Activated T-helper 17 cell treated with anti-CD3 and anti-CD28 coated beads, Interleukin-2, amount 50 U/mL, for 72 hours (primary cell): ENCODE data around the gene NAA11. TPM values are rescaled to one million over a fixed set of nuclear protein-coding genes. Genes with fewer than 3 reads are reported as not detected.

Source experiments
- ATAC-seq: fragments of 150-1000 bp; cut with Tn5 transposase; replicated peaks from 2 replicates; pipeline ENCODE4 v1.10.0; 2021; ENCODE audit warnings: mild to moderate bottlenecking, moderate library complexity
- H3K27ac Mint-ChIP-seq: one replicate; pipeline ENCODE4 v1.8.0; 2022; ENCODE audit warnings: mixed read lengths
- H3K27me3 Mint-ChIP-seq: one replicate; pipeline ENCODE4 v1.8.0; 2022; ENCODE audit warnings: mixed read lengths
- H3K36me3 Mint-ChIP-seq: one replicate; pipeline ENCODE4 v1.8.0; 2022; ENCODE audit warnings: low read depth, mild to moderate bottlenecking, mixed read lengths
- H3K4me1 Mint-ChIP-seq: one replicate; pipeline ENCODE4 v1.8.0; 2022; ENCODE audit warnings: mixed read lengths
- H3K4me3 Mint-ChIP-seq: one replicate; pipeline ENCODE4 v1.8.0; 2022; ENCODE audit warnings: mild to moderate bottlenecking, mixed read lengths
- H3K9me3 Mint-ChIP-seq: one replicate; pipeline ENCODE4 v1.8.0; 2022; ENCODE audit warnings: mixed read lengths
- total RNA-seq, 2 donors: library from RNA; stranded (reverse); gene quantifications; one replicate each; pipeline ENCODE4 v1.2.3, GENCODE V29; 2022

NAA11 gene
- total RNA-seq, 2 donors from 2014 or later, result not detected

DNA sequence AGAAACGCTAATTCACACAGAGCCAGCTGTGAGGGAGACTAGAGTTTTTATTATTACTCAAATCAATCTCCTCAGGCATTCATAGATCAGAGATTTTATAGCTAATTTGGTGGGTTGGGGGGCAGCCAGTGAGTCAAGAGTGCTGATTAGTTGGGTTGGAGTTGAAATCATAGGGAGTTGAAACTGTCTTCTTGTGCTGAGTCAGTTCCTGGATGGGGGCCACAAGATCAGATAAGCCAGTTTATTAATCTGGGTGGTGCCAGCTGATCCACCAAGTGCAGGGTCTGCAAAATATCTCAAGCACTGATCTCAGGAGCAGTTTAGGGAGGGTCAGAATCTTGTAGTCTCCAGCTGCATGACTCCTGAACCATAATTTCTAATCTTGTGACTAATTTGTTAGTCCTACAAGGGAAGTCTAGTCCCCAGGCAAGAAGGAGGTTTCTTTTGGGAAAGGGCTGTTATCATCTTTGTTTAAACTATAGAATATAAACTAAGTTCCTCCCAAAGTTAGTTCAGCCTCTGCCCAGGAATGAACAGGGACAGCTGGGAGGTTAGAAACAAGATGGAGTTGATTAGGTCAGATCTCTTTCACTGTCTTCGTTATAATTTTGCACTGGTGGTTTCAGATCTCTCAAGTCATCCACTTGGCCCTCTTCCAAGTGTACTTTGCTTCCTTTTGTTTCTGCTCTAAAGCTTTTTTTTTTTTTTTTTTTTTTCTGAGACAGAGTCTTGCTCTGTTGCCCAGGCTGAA, 5.4 kb upstream of the NAA11 start:
- Mint-ChIP-seq H3K27me3 (peaks cover 3% of the 10 kb centered on the region), H3K4me1 (no peaks in the 10 kb centered on the region), H3K27ac (no peak overlapping the region), H3K36me3 (no peaks in the 10 kb centered on the region), H3K9me3 (no peaks in the 10 kb centered on the region), H3K4me3 (no peak overlapping the region)
- ATAC-seq, result no peak

- no peak overlapping the region for H3K4me3 Mint-ChIP-seq
- ATAC-seq, result no peak
- no peak overlapping the region for H3K27ac Mint-ChIP-seq
- H3K27me3 Mint-ChIP-seq, result peaks cover 3% of the 10 kb centered on the region
- peaks cover 1% of the 10 kb centered on the region for H3K9me3 Mint-ChIP-seq
- H3K4me1 Mint-ChIP-seq, result no peaks in the 10 kb centered on the region
- H3K36me3 Mint-ChIP-seq, result no peaks in the 10 kb centered on the region
Observed at GRCh38 chr4:79330720-79331119, 4.9 kb upstream of the NAA11 start.

DNA sequence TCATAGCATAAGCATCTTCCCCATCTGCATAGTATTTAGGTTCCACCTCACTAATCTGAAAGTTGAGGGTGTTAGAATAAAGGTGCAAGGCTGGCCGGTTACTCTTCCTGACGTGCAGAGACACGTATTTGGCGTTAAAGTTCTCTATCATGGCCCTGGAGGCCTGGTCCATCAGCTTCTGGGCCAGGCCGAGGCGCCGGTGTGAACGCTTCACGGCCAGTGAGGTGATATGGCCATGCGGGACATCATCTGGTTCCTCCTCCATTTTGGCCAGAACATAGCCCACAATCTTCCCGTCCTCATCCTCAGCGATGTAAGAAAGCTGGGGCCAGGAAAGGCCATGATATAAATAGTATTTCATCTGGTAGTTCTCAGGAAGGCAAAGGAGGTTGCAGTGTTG, 425 bp downstream of the NAA11 start:
- Mint-ChIP-seq H3K27me3 (peaks cover 3% of the 10 kb centered on the region), H3K27ac (no peak overlapping the region), H3K36me3 (no peaks in the 10 kb centered on the region), H3K4me1 (no peaks in the 10 kb centered on the region), H3K9me3 (peaks cover 5% of the 10 kb centered on the region), H3K4me3 (no peak overlapping the region)
- ATAC-seq, result no peak

DNA sequence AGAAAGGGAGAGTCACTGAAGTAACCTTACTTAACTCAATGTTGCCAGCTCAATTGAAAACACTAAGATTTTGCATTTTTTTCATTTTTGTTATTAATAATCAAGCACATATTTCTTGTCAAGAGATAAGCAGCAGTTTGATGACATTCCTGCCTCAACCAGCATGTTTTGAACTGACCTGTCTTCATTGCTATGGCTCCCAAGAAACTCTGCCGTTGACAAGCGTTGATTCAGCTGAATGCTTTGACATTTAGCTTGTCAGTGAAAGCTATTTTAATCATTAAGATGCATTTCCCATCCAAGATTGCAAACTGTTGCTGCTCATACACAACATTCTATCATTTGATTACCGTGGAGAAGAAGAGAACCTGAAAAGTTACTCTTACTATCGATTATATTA, 5.9 kb downstream of the NAA11 start:
- Mint-ChIP-seq H3K27ac (no peak overlapping the region), H3K9me3 (no peaks in the 10 kb centered on the region), H3K4me1 (no peaks in the 10 kb centered on the region), H3K36me3 (no peaks in the 10 kb centered on the region), H3K4me3 (no peak overlapping the region), H3K27me3 (peaks cover 3% of the 10 kb centered on the region)
- no peak for ATAC-seq

GRCh38 chr4:79317711-79318110, 8.2 kb downstream of the NAA11 start:
- Mint-ChIP-seq H3K36me3 (no peaks in the 10 kb centered on the region), H3K9me3 (no peaks in the 10 kb centered on the region), H3K4me1 (no peaks in the 10 kb centered on the region), H3K4me3 (no peak overlapping the region), H3K27ac (no peak overlapping the region), H3K27me3 (peaks cover 3% of the 10 kb centered on the region)
- no peak for ATAC-seq

DNA sequence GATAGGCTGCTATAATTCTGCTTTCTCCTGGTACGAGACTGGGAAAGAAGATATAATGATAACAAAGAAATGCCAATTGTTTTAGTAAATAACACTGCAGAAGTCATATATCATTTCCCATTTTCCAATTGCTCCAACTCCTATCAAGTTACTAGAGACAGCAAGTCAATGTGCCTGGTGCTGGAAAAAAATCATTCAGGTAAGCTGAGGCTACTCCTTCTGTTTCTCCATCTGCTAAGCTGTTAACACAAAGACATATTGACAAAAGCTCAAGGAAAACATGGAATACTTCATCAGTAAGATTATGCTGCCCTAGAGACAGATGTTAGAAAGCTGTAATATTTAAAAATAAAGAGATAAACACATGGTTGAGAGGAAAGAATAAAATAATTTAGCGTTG, 10.0 kb downstream of the NAA11 start:
- H3K9me3 Mint-ChIP-seq, result no peaks in the 10 kb centered on the region
- no peak overlapping the region for H3K27ac Mint-ChIP-seq
- H3K36me3 Mint-ChIP-seq, result no peaks in the 10 kb centered on the region
- H3K27me3 Mint-ChIP-seq, result no peaks in the 10 kb centered on the region
- H3K4me3 Mint-ChIP-seq, result no peak overlapping the region
- H3K4me1 Mint-ChIP-seq, result no peaks in the 10 kb centered on the region
- no peak for ATAC-seq

DNA sequence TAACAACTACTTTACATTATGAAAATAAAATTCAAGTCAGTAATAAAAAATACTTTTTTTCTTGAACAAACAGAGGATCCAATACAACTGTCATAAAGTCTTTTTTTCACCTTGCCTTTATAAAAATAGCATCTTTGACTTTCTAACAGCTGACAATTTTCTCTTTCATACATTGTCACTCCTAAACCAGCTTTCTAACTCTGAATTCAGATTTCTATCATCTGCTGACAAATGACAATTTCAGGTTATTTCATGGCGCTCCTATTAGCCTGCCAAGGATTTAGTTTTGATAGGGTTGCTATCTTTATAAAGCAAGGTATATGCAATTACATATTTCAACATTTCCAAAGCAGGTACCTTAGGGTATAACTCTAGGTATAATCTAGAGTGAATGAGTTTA, 14.6 kb downstream of the NAA11 start:
- H3K4me1 Mint-ChIP-seq, result no peaks in the 10 kb centered on the region
- no peaks in the 10 kb centered on the region for H3K9me3 Mint-ChIP-seq
- H3K27me3 Mint-ChIP-seq, result no peaks in the 10 kb centered on the region
- H3K36me3 Mint-ChIP-seq, result no peaks in the 10 kb centered on the region
- no peak overlapping the region for H3K4me3 Mint-ChIP-seq
- H3K27ac Mint-ChIP-seq, result no peak overlapping the region
- no peak for ATAC-seq

DNA sequence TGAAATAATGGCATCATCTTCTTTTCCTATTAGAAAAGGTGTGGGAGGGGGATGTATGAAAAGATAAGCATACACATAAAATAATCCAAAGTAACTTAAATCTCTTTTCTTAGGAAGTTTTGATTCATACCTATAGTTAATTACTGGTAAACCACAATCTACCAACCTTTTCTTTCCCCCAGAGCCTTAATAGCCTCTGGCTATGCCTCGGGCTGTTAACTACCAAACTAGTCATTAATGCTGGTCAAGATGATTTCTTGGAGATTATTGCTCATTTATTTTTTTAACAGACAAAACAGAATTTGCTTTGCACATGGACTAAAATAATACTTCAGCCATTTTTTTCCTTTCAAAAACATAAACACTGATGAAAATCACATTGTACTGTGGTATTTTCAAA, 16.9 kb downstream of the NAA11 start:
- no peak overlapping the region for H3K4me3 Mint-ChIP-seq
- H3K36me3 Mint-ChIP-seq, result no peaks in the 10 kb centered on the region
- H3K4me1 Mint-ChIP-seq, result no peaks in the 10 kb centered on the region
- H3K9me3 Mint-ChIP-seq, result no peaks in the 10 kb centered on the region
- no peak overlapping the region for H3K27ac Mint-ChIP-seq
- H3K27me3 Mint-ChIP-seq, result no peaks in the 10 kb centered on the region
- ATAC-seq, result no peak

- no peak overlapping the region for H3K4me3 Mint-ChIP-seq
- no peaks in the 10 kb centered on the region for H3K4me1 Mint-ChIP-seq
- no peaks in the 10 kb centered on the region for H3K9me3 Mint-ChIP-seq
- no peak for ATAC-seq
- no peaks in the 10 kb centered on the region for H3K36me3 Mint-ChIP-seq
- H3K27me3 Mint-ChIP-seq, result peaks cover 3% of the 10 kb centered on the region
- H3K27ac Mint-ChIP-seq, result no peak overlapping the region
Observed at GRCh38 chr4:79308137-79308536, 17.7 kb downstream of the NAA11 start.

GRCh38 chr4:79306795-79307194, 19.1 kb downstream of the NAA11 start:
- peaks cover 3% of the 10 kb centered on the region for H3K27me3 Mint-ChIP-seq
- H3K4me1 Mint-ChIP-seq, result no peaks in the 10 kb centered on the region
- ATAC-seq, result no peak
- H3K4me3 Mint-ChIP-seq, result no peak overlapping the region
- no peaks in the 10 kb centered on the region for H3K36me3 Mint-ChIP-seq
- H3K27ac Mint-ChIP-seq, result no peak overlapping the region
- no peaks in the 10 kb centered on the region for H3K9me3 Mint-ChIP-seq

- Mint-ChIP-seq H3K27me3 (peaks cover 6% of the 10 kb centered on the region), H3K9me3 (no peaks in the 10 kb centered on the region), H3K4me3 (no peak overlapping the region), H3K4me1 (no peaks in the 10 kb centered on the region), H3K27ac (no peak overlapping the region), H3K36me3 (no peaks in the 10 kb centered on the region)
- no peak for ATAC-seq
Observed at GRCh38 chr4:79300280-79300679, 25.6 kb downstream of the NAA11 start.

GRCh38 chr4:79298484-79298883, 27.4 kb downstream of the NAA11 start:
- ATAC-seq, result no peak
- Mint-ChIP-seq H3K4me3 (no peak overlapping the region), H3K27ac (no peak overlapping the region)

GRCh38 chr4:79298027-79298426, 27.8 kb downstream of the NAA11 start:
- H3K4me1 Mint-ChIP-seq, result no peaks in the 10 kb centered on the region
- H3K27me3 Mint-ChIP-seq, result peaks cover 3% of the 10 kb centered on the region
- no peak overlapping the region for H3K27ac Mint-ChIP-seq
- no peak overlapping the region for H3K4me3 Mint-ChIP-seq
- H3K9me3 Mint-ChIP-seq, result no peaks in the 10 kb centered on the region
- no peaks in the 10 kb centered on the region for H3K36me3 Mint-ChIP-seq
- no peak for ATAC-seq

More at GRCh38 chr4:79298484-79298883, 27.4 kb downstream of the NAA11 start:
- Mint-ChIP-seq H3K4me1 (no peaks in the 10 kb centered on the region), H3K27me3 (peaks cover 5% of the 10 kb centered on the region), H3K36me3 (no peaks in the 10 kb centered on the region), H3K9me3 (no peaks in the 10 kb centered on the region)

DNA sequence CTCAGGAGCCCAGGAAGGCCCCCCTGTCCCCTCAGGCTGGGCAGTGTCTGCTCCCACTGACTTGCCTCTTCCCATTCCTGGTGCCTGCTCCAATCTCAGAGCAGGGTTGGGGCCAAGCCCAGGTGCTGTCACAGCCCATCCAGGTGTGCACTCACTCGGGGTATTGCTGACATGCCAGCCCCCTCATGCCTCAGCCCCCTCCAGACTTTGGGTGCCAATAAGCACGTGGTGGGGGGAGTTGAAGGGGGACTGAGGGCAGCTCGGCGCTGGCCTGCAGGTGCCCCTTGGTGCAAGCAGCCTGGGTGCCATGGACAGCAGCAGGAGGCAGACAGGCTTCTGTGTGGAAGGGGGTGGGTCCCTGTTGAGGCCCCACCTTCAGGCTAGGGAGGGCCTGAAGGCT, 28.4 kb downstream of the NAA11 start:
- ATAC-seq, result no peak
- Mint-ChIP-seq H3K27me3 (peaks cover 3% of the 10 kb centered on the region), H3K36me3 (no peaks in the 10 kb centered on the region), H3K9me3 (no peaks in the 10 kb centered on the region), H3K4me1 (no peaks in the 10 kb centered on the region), H3K4me3 (no peak overlapping the region), H3K27ac (no peak overlapping the region)

DNA sequence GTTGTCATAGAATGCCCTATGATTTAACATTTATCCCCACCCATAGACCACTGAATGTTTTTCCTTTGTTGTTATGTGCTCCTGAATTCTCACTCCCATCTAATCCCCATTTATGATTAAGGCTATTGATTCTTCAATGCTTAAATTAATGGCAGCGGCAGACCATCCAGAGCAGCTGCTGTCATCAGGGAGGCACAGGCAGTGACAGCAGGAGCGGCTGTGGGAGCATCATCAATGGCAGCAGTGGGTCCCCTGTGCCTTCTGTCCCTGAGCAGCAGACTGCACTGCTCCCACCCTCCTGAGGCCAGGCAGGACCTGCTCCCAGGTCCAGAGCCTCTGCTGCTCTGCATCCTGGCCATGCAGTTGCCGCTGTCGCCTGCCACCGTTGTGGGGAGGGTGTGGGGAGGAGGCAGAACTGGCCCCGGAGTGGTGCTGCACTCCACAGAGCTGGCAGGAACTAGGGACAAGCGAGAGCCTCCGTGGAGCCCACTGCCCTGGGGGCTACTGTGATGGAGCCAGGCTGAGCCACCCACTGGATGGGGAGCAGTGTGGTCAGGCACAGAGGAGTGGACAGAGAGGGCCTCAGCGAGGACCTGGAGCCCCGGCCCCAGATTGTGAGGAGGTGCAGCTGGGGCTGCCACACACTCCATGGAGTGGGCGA, 29.0 kb downstream of the NAA11 start:
- Mint-ChIP-seq H3K9me3 (no peaks in the 10 kb centered on the region), H3K36me3 (no peaks in the 10 kb centered on the region), H3K27me3 (peaks cover 3% of the 10 kb centered on the region), H3K4me1 (no peaks in the 10 kb centered on the region), H3K4me3 (no peak overlapping the region), H3K27ac (no peak overlapping the region)
- ATAC-seq, result no peak
